ENCODE results near the gene MAN1B1.

- TF ChIP-seq CTCF (IDR thresholded peaks at IDR 0.05; ENCODE audit: extremely low read depth in 1 of 2, insufficient read depth in 1 of 2, low read depth in 1 of 2, low read length in 2 of 2), result no peak
- no peak for TF ChIP-seq POLR2A (IDR thresholded peaks at IDR 0.05; ENCODE audit: low read depth, low read length)
- TF ChIP-seq EZH2 (IDR thresholded peaks at IDR 0.05; ENCODE audit: borderline replicate concordance, low read depth, low read length, severe bottlenecking), result no peak
- no peak for TF ChIP-seq POLR2AphosphoS5 (IDR thresholded peaks at IDR 0.05; ENCODE audit: insufficient read depth, low read depth, low read length)
- no peak for TF ChIP-seq GATA2 (IDR thresholded peaks at IDR 0.05; ENCODE audit: insufficient read depth, insufficient read length, low read depth, low read length)
- TF ChIP-seq MAX (IDR thresholded peaks at IDR 0.05; ENCODE audit: insufficient read depth, insufficient read length), result no peak
Measured at GRCh38 chr9:137149363-137149762, 62.6 kb downstream of the MAN1B1 start.

All from endothelial cell of umbilical vein (primary cell).